HG02610 (cell line): Measurements from ENCODE around the gene CPXM2.
A peak's percentile ranks its signal among the peaks of the same experiment; 100 is the strongest.

Source experiments
- ATAC-seq: cut with Tn5 transposase; IDR thresholded peaks from one replicate; pipeline ENCODE4 v1.9.1; 2021; ENCODE audit warnings: mild to moderate bottlenecking, moderate library complexity; ENCODE audit not compliant: unreplicated experiment

Gene CPXM2

GRCh38 chr10:123852411-123852951 is 39.1 kb downstream of the CPXM2 start:
- no peak for ATAC-seq

- peak; percentile 55 for ATAC-seq
Observed at GRCh38 chr10:123848564-123849457, 42.8 kb downstream of the CPXM2 start.

- ATAC-seq, result no peak
Observed at GRCh38 chr10:123847686-123848432, 43.7 kb downstream of the CPXM2 start.

- ATAC-seq, result no peak
Observed at GRCh38 chr10:123843835-123844234, 47.8 kb downstream of the CPXM2 start.

- ATAC-seq, result no peak
Observed at GRCh38 chr10:123842692-123843385, 48.8 kb downstream of the CPXM2 start.

- no peak for ATAC-seq
Observed at GRCh38 chr10:123841560-123841959, 50.0 kb downstream of the CPXM2 start.

GRCh38 chr10:123841115-123841514 is 50.5 kb downstream of the CPXM2 start:
- no peak for ATAC-seq

GRCh38 chr10:123840714-123841113 is 50.9 kb downstream of the CPXM2 start:
- no peak for ATAC-seq

- no peak for ATAC-seq
Observed at GRCh38 chr10:123838596-123839310, 52.9 kb downstream of the CPXM2 start.

- ATAC-seq, result no peak
Observed at GRCh38 chr10:123837756-123838155, 53.9 kb downstream of the CPXM2 start.

GRCh38 chr10:123836418-123837145 is 55.0 kb downstream of the CPXM2 start:
- ATAC-seq, result no peak

- ATAC-seq, result peak; percentile 81
Observed at GRCh38 chr10:123835575-123835974, 56.0 kb downstream of the CPXM2 start.

- ATAC-seq, result no peak
Observed at GRCh38 chr10:123833170-123833850, 58.3 kb downstream of the CPXM2 start.

GRCh38 chr10:123831259-123831658 is 60.3 kb downstream of the CPXM2 start:
- ATAC-seq, result no peak

GRCh38 chr10:123821136-123821535 is 70.5 kb downstream of the CPXM2 start:
- no peak for ATAC-seq

GRCh38 chr10:123809632-123810031 is 82.0 kb downstream of the CPXM2 start:
- no peak for ATAC-seq

GRCh38 chr10:123808906-123809305 is 82.7 kb downstream of the CPXM2 start:
- ATAC-seq, result no peak

- no peak for ATAC-seq
Observed at GRCh38 chr10:123808286-123808685, 83.3 kb downstream of the CPXM2 start.

GRCh38 chr10:123807444-123808035 is 84.1 kb downstream of the CPXM2 start:
- no peak for ATAC-seq
